ENCODE measurements around the gene JAG2. TPM values are rescaled to one million over a fixed set of nuclear protein-coding genes. Genes with fewer than 3 reads are reported as not detected.

JAG2 gene
- total RNA-seq, 1 experiment from 2014 or later = 43.7 TPM

- Histone ChIP-seq H3K4me3 (ENCODE audit: low read depth in 2 of 2, low read length in 2 of 2) (no peak overlapping the region), H3K27ac (ENCODE audit: low read length) (no peak overlapping the region), H3K9me3 (ENCODE audit: control insufficient read depth, insufficient read depth, low read depth, low read length) (no peaks in the 10 kb centered on the region), H3K27me3 (ENCODE audit: control insufficient read depth, insufficient read depth, low read length) (no peaks in the 10 kb centered on the region), H3K36me3 (ENCODE audit: control insufficient read depth, insufficient read depth, low read length) (no peaks in the 10 kb centered on the region), H3K4me1 (ENCODE audit: control insufficient read depth, insufficient read depth, low read length) (no peaks in the 10 kb centered on the region)
- ATAC-seq (no peak), DNase-seq (ENCODE audit: low read depth, low spot score) (no peak)
- no TSS peak for BruUV-seq (replicated peaks)
- in situ Hi-C loops (cut with HindIII; ENCODE audit: low pct_unique_long_range_greater_than_20kb, low sequenced_read_pairs) (no loop called here), intact Hi-C loops (cut with micrococcal nuclease; ENCODE audit: unreplicated experiment) (no loop called here)
- TF ChIP-seq, protein P1, sequence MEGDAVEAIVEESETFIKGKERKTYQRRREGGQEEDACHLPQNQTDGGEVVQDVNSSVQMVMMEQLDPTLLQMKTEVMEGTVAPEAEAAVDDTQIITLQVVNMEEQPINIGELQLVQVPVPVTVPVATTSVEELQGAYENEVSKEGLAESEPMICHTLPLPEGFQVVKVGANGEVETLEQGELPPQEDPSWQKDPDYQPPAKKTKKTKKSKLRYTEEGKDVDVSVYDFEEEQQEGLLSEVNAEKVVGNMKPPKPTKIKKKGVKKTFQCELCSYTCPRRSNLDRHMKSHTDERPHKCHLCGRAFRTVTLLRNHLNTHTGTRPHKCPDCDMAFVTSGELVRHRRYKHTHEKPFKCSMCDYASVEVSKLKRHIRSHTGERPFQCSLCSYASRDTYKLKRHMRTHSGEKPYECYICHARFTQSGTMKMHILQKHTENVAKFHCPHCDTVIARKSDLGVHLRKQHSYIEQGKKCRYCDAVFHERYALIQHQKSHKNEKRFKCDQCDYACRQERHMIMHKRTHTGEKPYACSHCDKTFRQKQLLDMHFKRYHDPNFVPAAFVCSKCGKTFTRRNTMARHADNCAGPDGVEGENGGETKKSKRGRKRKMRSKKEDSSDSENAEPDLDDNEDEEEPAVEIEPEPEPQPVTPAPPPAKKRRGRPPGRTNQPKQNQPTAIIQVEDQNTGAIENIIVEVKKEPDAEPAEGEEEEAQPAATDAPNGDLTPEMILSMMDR (IDR thresholded peaks at IDR 0.05) = no peak
- TF ChIP-seq SIN3A (IDR thresholded peaks at IDR 0.05; ENCODE audit: borderline replicate concordance, insufficient read depth, low read depth, low read length) = no peak
- no peak for TF ChIP-seq POLR2AphosphoS5 (IDR thresholded peaks at IDR 0.05; ENCODE audit: low read depth, low read length)
- no peak for TF ChIP-seq TCF7L2 (IDR thresholded peaks at IDR 0.05; ENCODE audit: low read depth, low read length)
- TF ChIP-seq, protein P2, sequence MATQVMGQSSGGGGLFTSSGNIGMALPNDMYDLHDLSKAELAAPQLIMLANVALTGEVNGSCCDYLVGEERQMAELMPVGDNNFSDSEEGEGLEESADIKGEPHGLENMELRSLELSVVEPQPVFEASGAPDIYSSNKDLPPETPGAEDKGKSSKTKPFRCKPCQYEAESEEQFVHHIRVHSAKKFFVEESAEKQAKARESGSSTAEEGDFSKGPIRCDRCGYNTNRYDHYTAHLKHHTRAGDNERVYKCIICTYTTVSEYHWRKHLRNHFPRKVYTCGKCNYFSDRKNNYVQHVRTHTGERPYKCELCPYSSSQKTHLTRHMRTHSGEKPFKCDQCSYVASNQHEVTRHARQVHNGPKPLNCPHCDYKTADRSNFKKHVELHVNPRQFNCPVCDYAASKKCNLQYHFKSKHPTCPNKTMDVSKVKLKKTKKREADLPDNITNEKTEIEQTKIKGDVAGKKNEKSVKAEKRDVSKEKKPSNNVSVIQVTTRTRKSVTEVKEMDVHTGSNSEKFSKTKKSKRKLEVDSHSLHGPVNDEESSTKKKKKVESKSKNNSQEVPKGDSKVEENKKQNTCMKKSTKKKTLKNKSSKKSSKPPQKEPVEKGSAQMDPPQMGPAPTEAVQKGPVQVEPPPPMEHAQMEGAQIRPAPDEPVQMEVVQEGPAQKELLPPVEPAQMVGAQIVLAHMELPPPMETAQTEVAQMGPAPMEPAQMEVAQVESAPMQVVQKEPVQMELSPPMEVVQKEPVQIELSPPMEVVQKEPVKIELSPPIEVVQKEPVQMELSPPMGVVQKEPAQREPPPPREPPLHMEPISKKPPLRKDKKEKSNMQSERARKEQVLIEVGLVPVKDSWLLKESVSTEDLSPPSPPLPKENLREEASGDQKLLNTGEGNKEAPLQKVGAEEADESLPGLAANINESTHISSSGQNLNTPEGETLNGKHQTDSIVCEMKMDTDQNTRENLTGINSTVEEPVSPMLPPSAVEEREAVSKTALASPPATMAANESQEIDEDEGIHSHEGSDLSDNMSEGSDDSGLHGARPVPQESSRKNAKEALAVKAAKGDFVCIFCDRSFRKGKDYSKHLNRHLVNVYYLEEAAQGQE (IDR thresholded peaks at IDR 0.05; ENCODE audit: insufficient read depth in 1 of 2, low read depth in 2 of 2, low read length in 1 of 2) = no peak
- CTCF ChIA-PET = no interaction called here
- POLR2A ChIA-PET = no interaction called here
Measured at GRCh38 chr14:105132921-105133654, 35.5 kb downstream of the JAG2 start.

GRCh38 chr14:105131241-105131640 lies 37.3 kb downstream of the JAG2 start:
- POLR2A ChIA-PET = no interaction called here
- H3K4me3 ChIP-seq (ENCODE audit: low read depth in 2 of 2, low read length in 2 of 2) = no peak overlapping the region
- no TSS peak for BruUV-seq (replicated peaks)
- DNase-seq (ENCODE audit: low read depth, low spot score) = no peak
- no peak overlapping the region for H3K27ac ChIP-seq (ENCODE audit: low read length)
- in situ Hi-C loops (cut with HindIII; ENCODE audit: low pct_unique_long_range_greater_than_20kb, low sequenced_read_pairs) = no loop called here
- TF ChIP-seq POLR2AphosphoS5 (IDR thresholded peaks at IDR 0.05; ENCODE audit: low read depth, low read length) = no peak
- no peak for TF ChIP-seq TCF7L2 (IDR thresholded peaks at IDR 0.05; ENCODE audit: low read depth, low read length)
- TF ChIP-seq, protein P2 (IDR thresholded peaks at IDR 0.05; ENCODE audit: insufficient read depth in 1 of 2, low read depth in 2 of 2, low read length in 1 of 2) = no peak
- TF ChIP-seq, protein P1 (IDR thresholded peaks at IDR 0.05) = no peak
- no peak for TF ChIP-seq SIN3A (IDR thresholded peaks at IDR 0.05; ENCODE audit: borderline replicate concordance, insufficient read depth, low read depth, low read length)
- no peaks in the 10 kb centered on the region for H3K4me1 ChIP-seq (ENCODE audit: control insufficient read depth, insufficient read depth, low read length)
- no peaks in the 10 kb centered on the region for H3K9me3 ChIP-seq (ENCODE audit: control insufficient read depth, insufficient read depth, low read depth, low read length)
- ATAC-seq = no peak
- no peaks in the 10 kb centered on the region for H3K27me3 ChIP-seq (ENCODE audit: control insufficient read depth, insufficient read depth, low read length)
- CTCF ChIA-PET = no interaction called here
- intact Hi-C loops (cut with micrococcal nuclease; ENCODE audit: unreplicated experiment) = no loop called here
- no peaks in the 10 kb centered on the region for H3K36me3 ChIP-seq (ENCODE audit: control insufficient read depth, insufficient read depth, low read length)

Measured in Panc1 (cell line).